Measurements from ENCODE around the gene APOC4.

- TF ChIP-seq CTCF (conservative IDR thresholded peaks at IDR 0.05) (no peak), ZFX (IDR thresholded peaks at IDR 0.05) (no peak)
These were observed 26.6 kb downstream of the APOC4 start for GRCh38 chr19:44968670-44969069.

Data from C4-2B (cell line).